GM21576 (cell line): ENCODE data around the gene TEX55.
"Not testable (repeated sequence)": the region's sequence is repeated elsewhere in the genome, so short reads cannot be mapped to it uniquely, and the experiment has no call there.

ENCODE experiments used
- ATAC-seq: cut with Tn5 transposase; IDR thresholded peaks from one replicate; pipeline ENCODE4 v1.9.1; 2021; ENCODE audit warnings: mild to moderate bottlenecking, moderate library complexity; ENCODE audit not compliant: unreplicated experiment

Gene TEX55

DNA sequence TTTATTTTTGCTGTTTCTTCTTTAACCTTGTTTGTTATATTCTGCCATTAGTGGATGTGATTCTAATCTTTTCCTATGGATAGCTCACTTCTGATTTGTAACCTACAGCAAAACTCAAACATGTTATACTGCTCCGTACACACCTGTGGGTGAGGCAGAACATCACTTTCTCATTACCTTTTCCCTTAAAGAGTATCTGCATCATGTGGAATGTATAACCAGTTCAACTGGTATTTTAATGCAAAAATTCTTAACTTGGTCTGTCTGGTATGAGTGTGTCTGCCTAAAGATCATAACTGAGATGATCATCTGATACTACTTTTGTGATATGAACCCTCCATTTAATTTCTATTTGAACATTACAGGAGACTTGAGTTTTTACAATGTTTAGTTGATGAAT, 14.4 kb downstream of the TEX55 start:
- no peak for ATAC-seq

DNA sequence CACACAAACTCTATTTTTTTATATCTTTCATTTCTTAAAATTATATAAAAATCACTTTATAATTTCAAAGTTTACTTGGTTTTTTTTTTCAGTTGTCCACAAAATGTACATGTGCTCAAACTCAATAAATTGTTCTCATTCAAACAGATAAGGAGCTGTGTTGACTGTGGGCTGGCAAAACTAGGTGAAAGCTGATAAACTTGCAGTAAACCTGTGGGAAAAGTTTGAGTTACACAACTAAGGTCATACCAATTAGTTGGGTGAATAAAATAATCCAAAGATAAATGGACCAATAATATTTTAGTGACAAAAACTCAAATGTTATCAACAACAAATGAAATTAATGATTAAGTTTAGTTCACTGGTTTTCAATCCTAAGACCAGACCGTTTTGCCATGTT, 14.8 kb downstream of the TEX55 start:
- no peak for ATAC-seq

DNA sequence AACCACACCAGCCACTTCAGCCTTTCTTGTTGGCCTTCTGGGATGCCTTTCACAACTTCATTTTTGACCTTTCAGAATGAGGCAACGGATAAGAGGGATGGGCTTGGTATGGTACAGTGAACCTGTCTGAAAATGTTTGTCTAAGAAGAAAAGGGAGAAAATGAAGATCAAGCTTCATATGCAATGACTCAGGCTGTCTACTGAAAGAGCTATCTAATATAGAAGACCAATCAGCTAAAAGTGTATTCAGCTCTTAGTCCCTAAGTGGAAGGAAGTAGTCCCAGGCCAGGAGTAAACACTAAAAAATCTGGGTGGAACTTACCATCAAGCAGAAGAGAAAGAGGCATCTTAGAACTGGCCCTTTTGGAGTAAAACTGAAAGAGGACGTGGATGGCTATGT, 15.3 kb downstream of the TEX55 start:
- ATAC-seq: no peak

DNA sequence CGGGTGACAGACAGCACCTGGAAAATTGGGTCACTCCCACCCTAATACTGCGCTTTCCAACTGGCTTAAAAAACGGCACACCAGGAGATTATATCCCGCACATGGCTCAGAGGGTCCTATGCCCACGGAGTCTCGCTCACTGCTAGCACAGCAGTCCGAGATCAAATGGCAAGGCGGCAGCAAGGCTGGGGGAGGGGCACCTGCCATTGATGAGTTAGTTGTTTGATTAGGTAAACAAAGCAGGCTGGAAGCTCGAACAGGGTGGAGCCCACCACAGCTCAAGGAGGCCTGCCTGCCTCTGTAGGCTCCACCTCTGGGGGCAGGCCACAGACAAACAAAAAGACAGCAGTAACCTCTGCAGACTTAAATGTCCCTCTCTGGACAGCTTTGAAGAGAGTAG, 18.8 kb downstream of the TEX55 start:
- not testable (repeated sequence) for ATAC-seq

DNA sequence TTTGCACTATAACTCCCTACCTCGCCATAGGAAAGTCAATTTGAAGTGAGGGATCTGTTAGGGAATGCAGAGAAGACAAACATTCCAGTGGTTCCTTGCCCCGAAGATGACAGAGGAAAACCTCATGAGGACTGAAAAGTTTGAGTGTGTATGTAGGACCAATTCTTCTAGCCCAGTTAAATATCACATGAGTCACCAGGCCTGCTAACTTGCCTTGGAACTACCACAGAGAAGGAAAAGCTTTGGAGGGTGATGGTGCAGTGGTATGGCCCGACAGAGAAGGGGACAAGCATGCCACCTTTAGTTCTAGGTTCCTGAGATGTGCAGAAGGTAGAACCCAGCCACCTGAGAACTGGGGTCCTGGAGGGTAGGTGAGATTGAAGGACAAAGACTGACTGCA, 24.9 kb downstream of the TEX55 start:
- ATAC-seq: no peak

DNA sequence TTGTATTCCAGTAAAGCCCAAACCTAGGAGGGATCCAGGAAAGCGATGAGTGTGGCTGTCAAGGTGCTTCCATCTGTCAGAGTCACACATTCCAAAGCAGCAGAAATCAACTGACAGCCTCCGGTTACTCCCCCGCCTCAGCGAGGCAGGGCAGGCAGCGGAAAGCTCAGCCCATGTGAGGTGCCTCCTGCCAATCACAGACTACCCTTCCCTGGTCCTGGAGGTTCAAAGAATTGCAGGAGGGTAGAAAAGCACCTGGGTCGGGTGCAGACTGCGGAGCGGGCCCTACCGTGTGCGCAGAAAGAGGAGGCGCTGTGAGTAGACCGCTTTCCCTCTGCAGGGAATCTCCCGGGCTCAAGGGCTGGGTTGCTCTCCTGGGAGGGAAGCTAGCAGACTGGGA, 27.4 kb downstream of the TEX55 start, which contains the start of gene UPK1B:
UPK1B (plus strand) TSS at position 274 of the 400 bp plus-strand sequence. CDS start 13,144 bp downstream, outside the sequence.
- no peak for ATAC-seq

DNA sequence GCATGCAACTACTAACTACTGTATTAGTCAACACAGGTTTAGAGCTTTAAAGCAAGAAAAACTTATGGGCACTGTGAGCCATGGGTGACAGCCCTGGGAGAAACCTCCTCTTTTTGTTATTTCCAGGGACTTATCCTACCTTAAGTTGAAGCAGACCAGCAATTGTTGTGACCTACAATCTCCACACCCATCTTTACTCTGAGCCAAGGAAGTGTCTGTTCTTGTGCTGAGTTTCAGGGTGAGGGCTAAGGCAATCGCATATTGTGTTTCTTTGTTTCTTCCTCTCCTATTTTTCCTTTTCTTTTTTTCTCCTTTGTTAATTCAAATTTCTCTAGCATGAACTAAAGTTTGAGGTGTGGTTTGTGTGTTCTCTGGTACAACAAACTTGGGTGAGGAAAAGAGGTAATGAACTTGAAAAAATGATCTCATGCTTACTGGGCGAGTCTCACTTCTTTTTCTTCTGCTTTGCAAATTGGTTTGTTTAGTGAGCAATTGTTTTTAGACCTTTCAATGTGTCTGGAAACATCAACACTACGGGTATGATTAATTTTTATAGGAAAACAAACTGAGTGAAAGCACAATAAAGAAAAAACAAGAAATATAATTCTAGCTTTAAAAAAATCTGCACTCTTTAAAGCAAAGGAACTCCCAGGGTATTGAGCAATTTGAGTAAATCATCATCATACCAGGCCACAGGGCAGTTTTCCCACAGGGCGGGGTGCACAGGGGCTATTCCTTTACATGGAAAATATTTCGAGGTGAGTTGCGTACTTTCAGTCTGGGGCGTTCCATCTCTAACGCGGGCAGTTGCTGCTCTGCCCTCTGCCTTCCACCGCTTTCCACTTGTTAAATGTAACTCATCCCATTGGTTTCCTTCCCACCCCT, 30.1 kb downstream of the TEX55 start:
- ATAC-seq: no peak

DNA sequence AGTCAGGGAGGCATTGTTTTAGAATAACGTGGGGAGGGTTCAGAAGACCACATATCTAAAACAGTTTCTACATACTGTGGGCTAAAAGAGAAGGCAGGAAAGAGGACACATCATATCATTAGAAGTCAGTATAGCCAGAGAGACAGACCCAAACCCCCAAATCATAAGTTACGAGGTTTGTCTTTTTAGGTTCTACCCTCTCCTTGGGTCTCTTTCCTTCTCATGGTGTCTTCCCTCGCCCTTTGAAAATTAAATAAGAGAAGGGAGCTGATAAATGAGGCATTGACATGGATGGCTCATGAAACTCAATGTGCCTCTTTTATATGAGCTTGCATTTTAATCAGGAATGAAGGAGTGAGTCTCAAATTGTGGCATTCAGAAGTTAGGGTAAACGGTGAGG, 30.8 kb downstream of the TEX55 start:
- ATAC-seq: no peak

DNA sequence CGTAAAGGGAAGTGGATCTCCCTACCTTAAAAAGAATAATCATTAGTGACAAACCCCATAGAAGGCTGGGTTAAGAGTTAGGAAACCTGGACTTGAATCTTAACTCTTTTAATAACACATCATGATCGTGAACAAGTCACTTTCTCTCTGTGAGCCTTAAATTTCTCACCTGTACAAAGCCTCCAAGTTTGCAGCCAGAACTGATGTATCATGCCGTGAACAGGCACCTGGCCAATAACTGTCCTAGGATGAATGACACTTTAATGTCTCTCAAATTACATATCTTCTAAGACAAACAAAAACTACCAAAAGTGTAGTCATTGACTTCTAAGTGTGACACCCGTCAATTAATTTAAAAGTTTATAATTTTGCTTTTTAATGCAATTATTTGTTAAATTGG, 31.4 kb downstream of the TEX55 start:
- ATAC-seq: no peak

DNA sequence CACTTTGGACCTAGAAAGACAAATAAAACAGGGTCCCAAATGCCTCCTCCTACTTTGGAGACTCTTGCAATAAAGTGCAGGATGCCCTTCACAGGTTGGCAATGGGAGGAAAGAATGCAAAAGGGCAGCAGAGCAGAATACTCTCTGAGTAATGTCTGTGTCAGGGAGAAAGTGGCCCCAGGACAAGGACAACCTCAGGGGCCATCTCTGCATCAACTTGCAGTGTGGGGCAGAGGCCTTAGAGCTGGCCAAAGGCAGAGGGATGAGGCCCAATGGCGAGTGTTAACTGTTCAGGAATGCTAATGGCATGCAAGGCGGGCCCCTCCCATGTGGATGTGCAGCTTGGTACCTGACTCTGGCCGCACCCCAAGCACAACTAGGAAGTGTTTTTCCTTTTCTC, 35.8 kb downstream of the TEX55 start:
- ATAC-seq: no peak

DNA sequence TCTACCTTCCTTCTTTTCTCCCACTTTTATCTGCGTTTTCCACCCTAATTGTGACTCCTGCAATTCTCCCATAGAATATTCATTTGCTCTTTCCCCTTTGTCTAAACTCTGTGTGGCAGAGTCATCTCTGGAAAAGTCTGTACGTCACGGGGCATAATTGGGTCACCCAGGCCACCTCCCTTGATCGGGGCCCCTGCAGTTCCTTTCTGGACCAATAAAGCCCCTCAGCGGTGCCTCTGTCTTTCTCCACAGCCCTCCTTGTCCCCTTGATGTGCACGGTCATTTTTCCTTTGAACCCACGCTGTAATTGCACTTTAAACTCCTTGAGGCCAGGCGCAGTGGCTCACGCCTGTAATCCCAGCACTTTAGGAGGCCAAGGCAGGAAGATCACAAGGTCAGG, 38.1 kb downstream of the TEX55 start:
- no peak for ATAC-seq

DNA sequence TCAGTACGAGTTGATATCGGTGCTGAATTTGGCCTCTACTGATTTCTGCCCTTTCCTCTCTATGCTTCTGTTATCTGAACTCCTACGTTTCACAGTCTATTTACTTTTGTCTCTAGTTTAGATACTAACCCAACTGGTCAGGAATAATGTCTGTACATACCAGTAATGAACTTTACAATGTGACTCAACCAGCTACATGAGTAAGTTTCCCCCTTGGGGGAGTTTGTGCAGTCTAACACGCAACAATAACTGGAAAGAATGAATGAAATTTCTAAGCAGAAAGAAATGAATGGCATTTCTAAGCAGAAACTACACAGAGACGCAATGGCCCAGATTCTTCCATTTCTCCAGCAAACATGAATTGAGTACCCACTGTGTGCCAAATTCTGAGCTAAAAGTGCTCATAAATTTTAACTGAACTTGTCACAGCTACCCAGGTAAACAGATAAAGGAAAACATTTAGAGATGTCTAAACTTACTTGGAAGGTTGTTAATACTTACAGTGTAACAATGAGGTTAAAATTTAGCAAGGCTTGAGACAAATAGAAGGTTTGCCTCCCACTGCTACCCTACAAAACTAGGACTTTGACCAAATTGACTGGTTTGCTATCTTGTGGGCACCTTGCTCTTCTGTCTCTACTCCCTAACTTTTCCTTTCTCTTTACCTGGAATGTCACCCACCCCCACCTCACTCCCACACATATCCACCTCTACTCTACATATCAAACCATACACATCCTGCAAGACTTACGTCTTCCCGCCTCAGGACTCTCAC, 39.0 kb downstream of the TEX55 start:
- no peak for ATAC-seq

DNA sequence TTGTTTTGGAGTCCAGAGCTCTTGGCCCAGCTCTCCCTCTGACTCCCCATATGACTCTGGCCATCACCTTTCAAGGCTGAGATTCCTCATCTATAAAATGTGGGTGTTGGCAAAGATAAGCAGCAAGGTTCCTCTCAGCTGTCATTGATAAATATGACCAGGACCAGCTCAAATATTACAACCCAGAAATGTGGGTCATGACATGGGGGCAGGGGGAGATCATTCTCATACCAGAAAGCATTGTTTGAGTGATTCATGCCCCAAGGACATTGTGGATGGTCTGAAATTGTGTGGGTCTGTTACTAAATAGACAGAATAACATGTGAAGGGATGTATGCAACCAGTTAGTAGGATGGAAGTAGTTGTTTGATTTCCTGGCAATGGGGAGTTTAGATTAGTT, 41.3 kb downstream of the TEX55 start:
- ATAC-seq: no peak

DNA sequence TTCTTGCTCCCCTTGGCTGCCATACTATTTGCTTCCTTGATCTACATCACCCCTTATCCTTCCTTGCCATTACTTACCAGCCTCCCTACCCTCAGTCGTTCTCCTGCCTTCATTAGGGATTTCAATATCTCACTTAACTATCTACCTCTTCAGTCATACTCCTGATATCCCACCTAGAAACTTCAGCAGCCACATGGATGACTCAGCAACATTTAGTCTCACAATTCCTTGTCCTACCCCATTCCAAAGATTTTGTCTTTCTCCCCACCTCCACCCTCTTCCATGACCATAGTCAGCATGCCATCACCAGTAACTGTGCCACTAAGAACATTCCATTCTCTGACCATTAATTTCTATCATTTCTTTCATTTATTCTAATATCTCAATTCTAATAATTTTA, 45.8 kb downstream of the TEX55 start:
- no peak for ATAC-seq

DNA sequence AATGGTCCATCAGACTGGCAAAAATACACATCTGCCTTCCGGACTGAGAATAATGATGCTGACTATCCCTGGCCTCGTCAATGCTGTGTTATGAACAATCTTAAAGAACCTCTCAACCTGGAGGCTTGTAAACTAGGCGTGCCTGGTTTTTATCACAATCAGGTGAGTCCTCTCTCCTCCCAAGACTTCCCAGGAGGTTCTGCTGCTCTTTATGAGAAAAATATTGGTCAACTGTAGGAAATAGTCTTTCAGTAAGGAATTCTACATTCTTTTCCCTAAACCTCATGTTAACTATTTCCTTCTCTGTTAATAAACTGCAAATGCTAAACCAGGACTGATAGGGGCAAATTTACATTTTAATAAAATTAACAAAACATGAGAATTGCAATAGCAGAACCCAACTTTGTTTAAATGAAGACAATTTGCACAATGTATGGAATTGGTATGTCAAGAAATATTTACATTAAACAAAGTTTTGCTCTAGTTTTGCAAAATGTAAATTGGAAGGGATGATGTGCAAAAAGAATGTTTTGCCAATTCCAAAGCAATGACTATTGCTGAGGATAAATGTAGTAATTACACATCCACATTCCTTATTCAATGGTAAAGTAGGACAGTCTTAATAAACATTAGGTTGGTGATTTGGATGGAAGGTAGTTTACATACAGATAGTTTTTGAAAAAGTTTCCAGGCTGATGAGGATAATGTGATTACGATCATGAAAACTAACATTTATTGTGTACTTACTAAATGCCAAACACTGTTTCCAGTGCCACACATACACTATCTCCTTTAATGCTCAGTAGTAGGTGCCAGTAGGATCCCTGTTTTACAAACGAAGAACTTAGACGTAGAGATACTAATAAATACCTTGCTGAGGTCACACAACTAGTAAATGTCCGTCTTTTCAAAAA, 48.5 kb downstream of the TEX55 start:
- no peak for ATAC-seq

DNA sequence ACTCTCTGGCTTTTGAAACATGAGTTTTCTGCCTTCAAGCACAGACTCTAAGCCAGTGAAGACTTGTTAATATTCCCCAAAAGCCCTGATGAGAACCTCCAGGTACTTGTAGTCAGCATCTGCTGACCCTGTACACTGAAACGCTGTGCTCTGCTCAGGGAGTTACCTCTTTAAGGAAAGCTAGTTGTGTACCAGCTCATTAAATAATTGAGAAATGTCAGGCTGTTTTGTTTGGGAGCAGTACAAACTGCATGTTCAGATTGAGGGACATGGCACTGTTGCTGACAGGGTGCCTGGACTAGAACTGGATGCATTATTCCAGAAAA, 49.1 kb downstream of the TEX55 start:
- no peak for ATAC-seq

DNA sequence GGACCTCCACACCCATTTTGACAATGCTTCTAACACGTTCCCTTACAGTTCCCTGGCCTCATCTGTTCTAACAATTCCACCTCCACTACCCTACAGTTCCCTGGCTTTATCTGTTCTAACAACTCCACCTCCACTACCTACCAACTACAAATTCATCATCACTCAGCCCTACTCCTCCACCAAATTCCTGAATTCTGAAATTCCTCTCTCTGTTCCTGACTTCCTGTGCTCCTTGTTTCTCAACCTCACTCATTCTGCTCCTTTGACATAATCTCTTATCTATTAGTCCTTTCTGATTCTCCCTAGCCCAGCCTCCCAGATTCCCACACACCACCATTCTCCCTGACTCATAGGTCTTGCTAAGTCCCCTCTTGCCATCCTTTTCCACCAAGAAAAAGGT, 49.9 kb downstream of the TEX55 start:
- ATAC-seq: no peak
